H1 (cell line): ENCODE results near the gene COL27A1. TPM values are rescaled to one million over a fixed set of nuclear protein-coding genes. Genes with fewer than 3 reads are reported as not detected.

Experiments
- CTCF ChIA-PET: fragments of 300-600 bp; sonication (Branson Sonifier 250); formaldehyde crosslinking; loops from one replicate; lab custom pipeline; 2021; ENCODE audit not compliant: partially characterized antibody; lab: Charles Lee
- POLR2A ChIA-PET: fragments of 300-600 bp; sonication (Branson Sonifier 250); formaldehyde crosslinking; loops from one replicate; lab custom pipeline; 2021; ENCODE audit warnings: inconsistent platforms; ENCODE audit not compliant: partially characterized antibody; lab: Charles Lee
- DNase-seq, 2 experiments: peaks; one replicate each; pipeline versions ENCODE4 v3.0.0 to v3.0.0-alpha.2; 2010 to 2022; ENCODE audit warnings: low spot score in 2 of 2, low read depth in 1 of 2, mixed read lengths in 1 of 2
- FAIRE-seq: peaks from 2 replicates; lab custom pipeline; 2011; peaks lifted over from hg19 to GRCh38; lab: Jason Lieb, UNC
- H2AFZ ChIP-seq: 2 replicates; pipeline ENCODE4 v1.8.1; 2012; ENCODE audit warnings: low read length, inconsistent platforms
- H2AK5ac ChIP-seq: 2 replicates; pipeline ENCODE4 v1.6.1; 2013; ENCODE audit warnings: low read depth, low read length
- H2BK120ac ChIP-seq: replicated peaks from 2 replicates; pipeline ENCODE3; 2013; ENCODE audit warnings: low read depth, low read length, inconsistent platforms
- H2BK12ac ChIP-seq: 2 replicates; pipeline ENCODE4 v1.6.1; 2013; ENCODE audit warnings: low read depth, low read length
- H2BK15ac ChIP-seq: 2 replicates; pipeline ENCODE4 v1.6.1; 2013; ENCODE audit warnings: low read length
- H2BK20ac ChIP-seq: 2 replicates; pipeline ENCODE4 v1.6.1; 2013; ENCODE audit warnings: low read length
- H2BK5ac ChIP-seq: 2 replicates; pipeline ENCODE4 v1.6.1; 2013; ENCODE audit warnings: low read depth, low read length
- H3K14ac ChIP-seq: 2 replicates; pipeline ENCODE4 v1.6.1; 2013; ENCODE audit warnings: inconsistent platforms; ENCODE audit not compliant: insufficient read length
- H3K18ac ChIP-seq: 2 replicates; pipeline ENCODE4 v1.6.1; 2013; ENCODE audit warnings: low read length; ENCODE audit errors: extremely low read depth
- H3K23ac ChIP-seq: 2 replicates; pipeline ENCODE4 v1.6.1; 2013; ENCODE audit warnings: inconsistent platforms; ENCODE audit not compliant: insufficient read length
- H3K23me2 ChIP-seq: 2 replicates; pipeline ENCODE4 v1.6.1; 2013; ENCODE audit warnings: low read depth, low read length
- H3K27ac ChIP-seq: 2 replicates; pipeline ENCODE4 v1.6.1; 2011; ENCODE audit warnings: low read depth, low read length, inconsistent platforms
- H3K27me3 ChIP-seq, 4 experiments: replicated peaks in 1 of 4; 1 replicate in 1 of 4; 2 replicates in 3 of 4; pipeline versions ENCODE4 v1.6.1 to v1.8.1; 2011 to 2013; ENCODE audit warnings: low read length in 3 of 4, mild to moderate bottlenecking in 3 of 4, inconsistent platforms in 2 of 4, mixed read lengths in 2 of 4, moderate library complexity in 1 of 4; ENCODE audit not compliant: control insufficient read depth in 3 of 4, insufficient read depth in 3 of 4; ENCODE audit errors: extremely low read depth in 1 of 4
- H3K36me3 ChIP-seq, 4 experiments: 2 replicates each; pipeline versions ENCODE4 v1.6.1 to v1.8.1; 2011 to 2013; ENCODE audit warnings: mild to moderate bottlenecking in 4 of 4, low read length in 3 of 4, moderate library complexity in 2 of 4, control low read depth in 1 of 4, inconsistent platforms in 1 of 4; ENCODE audit not compliant: insufficient read depth in 4 of 4, control insufficient read depth in 2 of 4
- H3K4ac ChIP-seq: replicated peaks from 2 replicates; pipeline ENCODE3; 2013; ENCODE audit warnings: low read length, low read depth, mixed read lengths, inconsistent platforms; ENCODE audit not compliant: insufficient read length
- H3K4me1 ChIP-seq, 4 experiments: replicated peaks in 1 of 4; 1 replicate in 1 of 4; 2 replicates in 3 of 4; pipeline versions ENCODE4 v1.6.1 to v1.8.1; 2011 to 2013; ENCODE audit warnings: low read length in 3 of 4, inconsistent platforms in 2 of 4, mixed read lengths in 1 of 4; ENCODE audit not compliant: insufficient read depth in 4 of 4, control insufficient read depth in 3 of 4
- H3K4me2 ChIP-seq, 2 experiments: 2 replicates each; pipeline versions ENCODE4 v1.6.1 to v1.8.1; 2011 to 2013; ENCODE audit warnings: low read depth in 2 of 2, low read length in 2 of 2, control low read depth in 1 of 2, inconsistent platforms in 1 of 2, mild to moderate bottlenecking in 1 of 2; ENCODE audit not compliant: insufficient read depth in 1 of 2
- H3K4me3 ChIP-seq, 4 experiments: fragments of 200-600, 300-600 bp in 1 of 4; sonication (generic), shearing (Covaris generic), sonication (Bioruptor Twin) in 1 of 4; 2 replicates each; pipeline versions ENCODE4 v1.5.1 to v1.8.1; 2011 to 2016; ENCODE audit warnings: low read length in 4 of 4, low read depth in 3 of 4, control low read depth in 2 of 4, inconsistent platforms in 2 of 4, mild to moderate bottlenecking in 2 of 4, mixed read lengths in 1 of 4, moderate library complexity in 1 of 4; ENCODE audit not compliant: insufficient read depth in 2 of 4; ENCODE audit errors: extremely low read depth in 1 of 4
- H3K56ac ChIP-seq: replicated peaks from 2 replicates; pipeline ENCODE3; 2013; ENCODE audit warnings: low read depth, mild to moderate bottlenecking, mixed read lengths, low read length, inconsistent platforms; ENCODE audit not compliant: insufficient read length
- H3K79me1 ChIP-seq: 2 replicates; pipeline ENCODE4 v1.6.1; 2013; ENCODE audit warnings: low read depth, low read length, control low read depth
- H3K79me2 ChIP-seq, 2 experiments: 2 replicates each; pipeline versions ENCODE4 v1.6.1 to v1.8.1; 2012 to 2013; ENCODE audit warnings: low read length in 2 of 2, mild to moderate bottlenecking in 2 of 2, inconsistent platforms in 1 of 2; ENCODE audit not compliant: insufficient read depth in 2 of 2, control insufficient read depth in 1 of 2
- H3K9ac ChIP-seq, 4 experiments: replicated peaks in 1 of 4; 1 replicate in 1 of 4; 2 replicates in 3 of 4; pipeline versions ENCODE4 v1.6.1 to v1.8.1; 2011 to 2013; ENCODE audit warnings: low read depth in 3 of 4, low read length in 3 of 4, control low read depth in 2 of 4, mild to moderate bottlenecking in 2 of 4, moderate library complexity in 2 of 4, inconsistent platforms in 1 of 4; ENCODE audit errors: extremely low read depth in 1 of 4
- H3K9me3 ChIP-seq, 2 experiments: 2 replicates each; pipeline versions ENCODE4 v1.6.1 to v1.8.1; 2012 to 2013; ENCODE audit warnings: mild to moderate bottlenecking in 2 of 2, moderate library complexity in 2 of 2, control low read depth in 1 of 2, inconsistent platforms in 1 of 2, low read depth in 1 of 2, low read length in 1 of 2, mixed read lengths in 1 of 2; ENCODE audit not compliant: insufficient read depth in 2 of 2
- H4K20me1 ChIP-seq, 2 experiments: replicated peaks in 1 of 2; 2 replicates each; pipeline versions ENCODE3 to v1.8.1; 2011 to 2013; ENCODE audit warnings: inconsistent platforms in 2 of 2, low read length in 2 of 2, mild to moderate bottlenecking in 1 of 2; ENCODE audit not compliant: insufficient read depth in 2 of 2, control insufficient read depth in 1 of 2
- H4K5ac ChIP-seq: 2 replicates; pipeline ENCODE4 v1.6.1; 2013; ENCODE audit warnings: low read length, low read depth, mixed read lengths, inconsistent platforms; ENCODE audit not compliant: insufficient read length
- H4K8ac ChIP-seq: 2 replicates; pipeline ENCODE4 v1.8.0; 2013; ENCODE audit warnings: mild to moderate bottlenecking, moderate library complexity, low read length, inconsistent platforms; ENCODE audit not compliant: insufficient read depth; ENCODE audit errors: extremely low read depth
- H4K91ac ChIP-seq: replicated peaks from 2 replicates; pipeline ENCODE3; 2013; ENCODE audit warnings: low read length, mixed read lengths, inconsistent platforms; ENCODE audit not compliant: insufficient read length
- ASH2L ChIP-seq: fragments of 200-600, 300-600 bp; sonication (generic); IDR thresholded peaks from one replicate; pipeline ENCODE4 v1.7.1; 2017; ENCODE audit warnings: low read length
- BRCA1 ChIP-seq: IDR thresholded peaks from 2 replicates; pipeline ENCODE4 v1.6.1; 2012; ENCODE audit warnings: low read depth, low read length, improper control_type of control experiment
- CREB1 ChIP-seq: IDR thresholded peaks from 2 replicates; pipeline ENCODE4 v1.6.1; 2012; ENCODE audit warnings: inconsistent platforms
- HDAC6 ChIP-seq: IDR thresholded peaks from one replicate; pipeline ENCODE4 v1.7.1; 2012; ENCODE audit warnings: low read depth, mild to moderate bottlenecking, inconsistent platforms, low read length, moderate library complexity
- JUN ChIP-seq: IDR thresholded peaks from 2 replicates; pipeline ENCODE4 v1.6.1; 2011; ENCODE audit warnings: low read depth, mild to moderate bottlenecking, improper control_type of control experiment, low read length
- JUND ChIP-seq: IDR thresholded peaks from 2 replicates; pipeline ENCODE4 v1.6.1; 2011; ENCODE audit warnings: mild to moderate bottlenecking, improper control_type of control experiment, low read length
- KDM5A ChIP-seq: fragments of 200-600 bp; IDR thresholded peaks from 2 replicates; pipeline ENCODE4 v1.7.1; 2012; ENCODE audit warnings: mild to moderate bottlenecking, low read length, inconsistent platforms, mixed read lengths
- MAFK ChIP-seq: IDR thresholded peaks from 2 replicates; pipeline ENCODE4 v1.6.1; 2012; ENCODE audit warnings: low read depth, mild to moderate bottlenecking, improper control_type of control experiment, low read length
- PHF8 ChIP-seq: fragments of 200-600 bp; sonication (generic); conservative IDR thresholded peaks from 2 replicates; pipeline ENCODE4 v1.7.1; 2012; ENCODE audit warnings: low read depth, mild to moderate bottlenecking, inconsistent platforms, low read length, moderate library complexity
- RNF2 ChIP-seq: fragments of 200-900, 300-1000 bp; sonication (generic); IDR thresholded peaks from 2 replicates; pipeline ENCODE4 v1.7.1; 2016; ENCODE audit warnings: borderline replicate concordance, low read depth, mild to moderate bottlenecking, antibody characterized with exemption, low read length; ENCODE audit not compliant: poor library complexity, severe bottlenecking; ENCODE audit errors: missing control alignments
- TAF1 ChIP-seq: IDR thresholded peaks from 2 replicates; pipeline ENCODE4 v1.6.1; 2011; ENCODE audit warnings: mild to moderate bottlenecking, low read depth, low read length
- WGBS, 2 experiments: shearing (Covaris generic) in 1 of 2; methylation state at CpG; one replicate each; pipeline versions ENCODE4 v1.1.6 to v1.1.7; 2013 to 2015; ENCODE audit warnings: low lambda C conversion rate in 2 of 2, mixed read lengths in 2 of 2, inconsistent platforms in 1 of 2, low coverage in 1 of 2, missing lambda C conversion rate in 1 of 2; ENCODE audit not compliant: insufficient replicate concordance in 2 of 2, insufficient coverage in 1 of 2, insufficient read length in 1 of 2; ENCODE audit errors: extremely low coverage in 1 of 2, missing lambda C conversion rate in 1 of 2; 5-methylcytosine and 5-hydroxymethylcytosine counted together
- polyA plus RNA-seq, 7 experiments: library from polyadenylated mRNA; depleted of rRNA in 3 of 7; stranded (reverse) in 5 of 7; unstranded in 2 of 7; fragments of >200 nt in 5 of 7; fragments of 200-250 nt in 2 of 7; gene quantifications; 1 replicate in 5 of 7; 2 replicates in 1 of 7; 4 replicates in 1 of 7; pipeline versions ENCODE4 v1.2.1 to v1.2.3, GENCODE V29; 2011 to 2013; ENCODE audit warnings: missing spikeins in 2 of 7, mixed read lengths in 2 of 7
- total RNA-seq: library from RNA; stranded (reverse); fragmentation: NEBNext Ultra II Directional; extraction: Animal tissue kit (Norgen Biotek cat#: 25700); gene quantifications from 2 replicates; pipeline ENCODE4 v1.2.1, GENCODE V29; 2021
- TF ChIP-seq, protein P1 (sequence below): IDR thresholded peaks from 2 replicates; pipeline ENCODE4 v1.6.1; 2012; ENCODE audit warnings: low read length, inconsistent platforms
- TF ChIP-seq, protein P2 (sequence below): IDR thresholded peaks from 2 replicates; pipeline ENCODE4 v1.6.1; 2012; ENCODE audit warnings: inconsistent platforms

The COL27A1 gene
- total and polyA plus RNA-seq, 2 of the 8 experiments (the other 6 are each of a cell fraction or from before 2014, with no cell fraction given) = 15.1 to 22.8 TPM

DNA sequence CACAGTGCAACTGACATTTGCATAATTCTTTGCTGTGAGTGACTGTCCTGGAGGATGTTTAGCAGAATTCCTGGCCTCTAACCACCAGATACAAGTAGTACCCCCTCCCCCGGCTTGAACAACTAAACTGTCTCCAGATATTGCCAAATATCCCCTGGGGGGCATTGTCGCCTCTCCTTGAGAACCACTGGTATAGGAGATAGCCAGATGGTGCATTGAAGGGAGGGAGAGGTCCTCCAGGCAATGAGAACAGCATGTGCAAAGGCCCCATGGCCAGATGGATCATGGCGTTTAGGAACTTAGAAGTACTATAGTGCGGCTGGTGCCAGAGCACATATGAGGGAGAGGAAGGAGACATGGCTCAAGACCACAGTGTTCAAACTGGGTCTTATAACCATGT lies 148.6 kb downstream of the COL27A1 start:
- no peak overlapping the region for H3K4me3 ChIP-seq
- no peak for TF ChIP-seq BRCA1
- TF ChIP-seq, protein P1, sequence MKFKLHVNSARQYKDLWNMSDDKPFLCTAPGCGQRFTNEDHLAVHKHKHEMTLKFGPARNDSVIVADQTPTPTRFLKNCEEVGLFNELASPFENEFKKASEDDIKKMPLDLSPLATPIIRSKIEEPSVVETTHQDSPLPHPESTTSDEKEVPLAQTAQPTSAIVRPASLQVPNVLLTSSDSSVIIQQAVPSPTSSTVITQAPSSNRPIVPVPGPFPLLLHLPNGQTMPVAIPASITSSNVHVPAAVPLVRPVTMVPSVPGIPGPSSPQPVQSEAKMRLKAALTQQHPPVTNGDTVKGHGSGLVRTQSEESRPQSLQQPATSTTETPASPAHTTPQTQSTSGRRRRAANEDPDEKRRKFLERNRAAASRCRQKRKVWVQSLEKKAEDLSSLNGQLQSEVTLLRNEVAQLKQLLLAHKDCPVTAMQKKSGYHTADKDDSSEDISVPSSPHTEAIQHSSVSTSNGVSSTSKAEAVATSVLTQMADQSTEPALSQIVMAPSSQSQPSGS = no peak
- TF ChIP-seq JUN = no peak
- TF ChIP-seq RNF2 = no peak
- TF ChIP-seq JUND = no peak
- no peak for TF ChIP-seq HDAC6
- TF ChIP-seq CREB1 = no peak
- TF ChIP-seq ASH2L = no peak
- TF ChIP-seq TAF1 = no peak
- no peak for TF ChIP-seq PHF8
- TF ChIP-seq MAFK = no peak
- TF ChIP-seq, protein P2, sequence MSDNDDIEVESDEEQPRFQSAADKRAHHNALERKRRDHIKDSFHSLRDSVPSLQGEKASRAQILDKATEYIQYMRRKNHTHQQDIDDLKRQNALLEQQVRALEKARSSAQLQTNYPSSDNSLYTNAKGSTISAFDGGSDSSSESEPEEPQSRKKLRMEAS = no peak
- TF ChIP-seq KDM5A = no peak

More for the DNA sequence above, 148.6 kb downstream of the COL27A1 start:
- WGBS, 2 experiments = 99% methylated on average over 4 of the region's 4 CpGs; no CpG with 5 or more reads in 1 of the 2 experiments
- Histone ChIP-seq H3K56ac (no peak overlapping the region), H2AFZ (no peak overlapping the region), H3K9me3 (no peaks in the 10 kb centered on the region), H3K4ac (no peak overlapping the region), H2AK5ac (no peak overlapping the region), H4K5ac (no peak overlapping the region), H2BK5ac (no peak overlapping the region), H2BK20ac (no peak overlapping the region), H3K27ac (no peak overlapping the region), H3K9ac (no peak overlapping the region), H2BK12ac (no peak overlapping the region), H2BK120ac (no peak overlapping the region), H3K18ac (no peak overlapping the region), H3K79me2 (no peaks in the 10 kb centered on the region), H3K14ac (no peak overlapping the region), H3K23me2 (no peaks in the 10 kb centered on the region), H4K91ac (no peak overlapping the region), H3K4me2 (no peak overlapping the region), H3K23ac (no peak overlapping the region), H3K4me1 (no peaks in the 10 kb centered on the region; a peak in 2 of 7 replicates), H2BK15ac (no peak overlapping the region), H4K8ac (no peak overlapping the region), H3K79me1 (no peaks in the 10 kb centered on the region), H4K20me1 (peaks cover 0 to 1% of the 10 kb centered on the region in 2 experiments), H3K36me3 (no peaks in the 10 kb centered on the region; a peak in 3 of 8 replicates), H3K27me3 (no peaks in the 10 kb centered on the region)
- FAIRE-seq (no peak), DNase-seq (peak in 1 of 2 experiments; percentile 33)
- ChIA-PET POLR2A (no interaction called here), CTCF (interaction anchor here (1.2 kb wide), 1 partner anchor 172 kb away, joined by 3 read pairs; no protein-coding TSS in a partner anchor)
